Esophagus (tissue), 2 donors: ENCODE data around the gene MSMB. TPM values are rescaled to one million over a fixed set of nuclear protein-coding genes. Genes with fewer than 3 reads are reported as not detected.
"Not testable (repeated sequence)": the region's sequence is repeated elsewhere in the genome, so short reads cannot be mapped to it uniquely, and the experiment has no call there.

Experiments
- H3K27ac ChIP-seq, 2 donors: one replicate each; pipeline ENCODE4 v1.5.1; 2013; ENCODE audit warnings: low read depth in 2 of 2, mild to moderate bottlenecking in 2 of 2, inconsistent platforms in 1 of 2, low read length in 1 of 2, moderate library complexity in 1 of 2
- H3K27me3 ChIP-seq, 2 donors: one replicate each; pipeline ENCODE4 v1.6.1; 2013; ENCODE audit warnings: low read length in 2 of 2, control low read depth in 1 of 2, mild to moderate bottlenecking in 1 of 2; ENCODE audit not compliant: insufficient read depth in 2 of 2, control insufficient read depth in 1 of 2
- H3K36me3 ChIP-seq, 2 donors: one replicate each; pipeline ENCODE4 v1.6.1; 2013; ENCODE audit warnings: low read length in 1 of 2; ENCODE audit not compliant: control insufficient read depth in 2 of 2, insufficient read depth in 2 of 2
- H3K4me1 ChIP-seq, 2 donors: one replicate each; pipeline ENCODE4 v1.6.1; 2013; ENCODE audit warnings: low read length in 1 of 2; ENCODE audit not compliant: control insufficient read depth in 2 of 2, insufficient read depth in 2 of 2
- H3K4me3 ChIP-seq, 2 donors: one replicate each; pipeline ENCODE4 v1.5.1; 2013; ENCODE audit warnings: low read length in 2 of 2, mild to moderate bottlenecking in 2 of 2, low read depth in 1 of 2, moderate library complexity in 1 of 2
- H3K9me3 ChIP-seq, 2 donors: one replicate each; pipeline ENCODE4 v1.6.1; 2013; ENCODE audit warnings: mild to moderate bottlenecking in 2 of 2, low read depth in 1 of 2, low read length in 1 of 2, moderate library complexity in 1 of 2; ENCODE audit not compliant: control insufficient read depth in 2 of 2, insufficient read depth in 1 of 2
- WGBS, 2 donors: extraction: QIAGEN DNeasy Blood & Tissue Kit; methylation state at CpG; one replicate each; pipeline ENCODE4 v1.1.7; 2013; 5-methylcytosine and 5-hydroxymethylcytosine counted together
- polyA plus RNA-seq, 2 donors: library from polyadenylated mRNA; stranded (reverse); fragments of 200-250 nt; gene quantifications; one replicate each; pipeline ENCODE4 v1.2.3, GENCODE V29; 2013
- donor health status: healthy with polysubstance abuse.
- donor health status: Bipolar disorder and iron deficiency.

MSMB gene
- polyA plus RNA-seq, 2 donors: 0.26 to 0.59 TPM

GRCh38 chr10:46070749-46071148 lies 24.7 kb upstream of the MSMB start:
- 41 to 54% methylated on average over 6 of the region's 6 CpGs for WGBS, 2 donors
- Histone ChIP-seq H3K36me3 (no peaks in the 10 kb centered on the region), H3K27ac (no peak overlapping the region), H3K9me3 (no peaks in the 10 kb centered on the region), H3K27me3 (no peaks in the 10 kb centered on the region), H3K4me1 (no peaks in the 10 kb centered on the region), H3K4me3 (no peak overlapping the region)

- Histone ChIP-seq H3K4me3 (no peak overlapping the region), H3K36me3 (no peaks in the 10 kb centered on the region), H3K27ac (no peak overlapping the region), H3K4me1 (no peaks in the 10 kb centered on the region), H3K27me3 (no peaks in the 10 kb centered on the region), H3K9me3 (no peaks in the 10 kb centered on the region)
- WGBS, 2 donors: 56 to 62% methylated on average over 6 of the region's 6 CpGs
Observed at GRCh38 chr10:46069771-46070463, 23.8 kb upstream of the MSMB start.

GRCh38 chr10:46068905-46069304 lies 22.8 kb upstream of the MSMB start:
- no peaks in the 10 kb centered on the region for H3K36me3 ChIP-seq
- H3K27me3 ChIP-seq: no peaks in the 10 kb centered on the region
- H3K4me3 ChIP-seq: no peak overlapping the region
- H3K4me1 ChIP-seq: no peaks in the 10 kb centered on the region
- no peak overlapping the region for H3K27ac ChIP-seq
- 73 to 78% methylated on average over 2 of the region's 2 CpGs for WGBS, 2 donors
- H3K9me3 ChIP-seq: no peaks in the 10 kb centered on the region

- H3K9me3 ChIP-seq: peaks cover 0 to 2% of the 10 kb centered on the region in 2 donors
- WGBS, 2 donors: 56 to 65% methylated on average over 1 of the region's 1 CpG
- H3K27me3 ChIP-seq: no peaks in the 10 kb centered on the region
Observed at GRCh38 chr10:46068117-46068516, 22.0 kb upstream of the MSMB start.

GRCh38 chr10:46064269-46064817 lies 18.3 kb upstream of the MSMB start:
- Histone ChIP-seq H3K27me3 (no peaks in the 10 kb centered on the region), H3K4me3 (no peak overlapping the region), H3K9me3 (peaks cover 0 to 2% of the 10 kb centered on the region in 2 donors), H3K27ac (no peak overlapping the region), H3K36me3 (no peaks in the 10 kb centered on the region), H3K4me1 (no peaks in the 10 kb centered on the region)
- 75 to 83% methylated on average over 1 of the region's 1 CpG for WGBS, 2 donors

More at GRCh38 chr10:46068117-46068516, 22.0 kb upstream of the MSMB start:
- Histone ChIP-seq H3K4me3 (no peak overlapping the region), H3K36me3 (no peaks in the 10 kb centered on the region), H3K27ac (no peak overlapping the region), H3K4me1 (no peaks in the 10 kb centered on the region)

GRCh38 chr10:46062723-46063428 lies 16.8 kb upstream of the MSMB start:
- Histone ChIP-seq H3K9me3 (peaks cover 0 to 2% of the 10 kb centered on the region in 2 donors), H3K36me3 (no peaks in the 10 kb centered on the region), H3K27me3 (no peaks in the 10 kb centered on the region), H3K4me3 (no peak overlapping the region), H3K4me1 (no peaks in the 10 kb centered on the region), H3K27ac (no peak overlapping the region)
- 88 to 91% methylated on average over 14 of the region's 14 CpGs for WGBS, 2 donors

GRCh38 chr10:46060706-46061105 lies 14.6 kb upstream of the MSMB start:
- H3K9me3 ChIP-seq: peaks cover 0 to 2% of the 10 kb centered on the region in 2 donors
- no peaks in the 10 kb centered on the region for H3K36me3 ChIP-seq
- H3K27ac ChIP-seq: no peak overlapping the region
- WGBS, 2 donors: 73 to 75% methylated on average over 3 of the region's 3 CpGs
- no peaks in the 10 kb centered on the region for H3K4me1 ChIP-seq
- H3K27me3 ChIP-seq: no peaks in the 10 kb centered on the region
- H3K4me3 ChIP-seq: no peak overlapping the region

- not testable (repeated sequence) for H3K4me3 ChIP-seq, H3K27ac ChIP-seq, H3K27me3 ChIP-seq, H3K9me3 ChIP-seq, H3K4me1 ChIP-seq, H3K36me3 ChIP-seq
- WGBS, 2 donors: 92 to 95% methylated on average over 5 of the region's 5 CpGs
Observed at GRCh38 chr10:46057927-46058326, 11.9 kb upstream of the MSMB start.

- Histone ChIP-seq H3K36me3 (no peaks in the 10 kb centered on the region), H3K27ac (no peak overlapping the region), H3K4me1 (peaks cover 0 to 5% of the 10 kb centered on the region in 2 donors), H3K4me3 (no peak overlapping the region), H3K9me3 (no peaks in the 10 kb centered on the region), H3K27me3 (no peaks in the 10 kb centered on the region)
Observed at GRCh38 chr10:46057038-46057437, 11.0 kb upstream of the MSMB start.
